HL-60 (cell line): ENCODE results near the gene CCDC57.
"Not testable (repeated sequence)": the region's sequence is repeated elsewhere in the genome, so short reads cannot be mapped to it uniquely, and the experiment has no call there.

Experiments used
- DNase-seq, 2 experiments: peaks; one replicate each; pipeline ENCODE4 v3.0.0-alpha.2; 2010 to 2020; ENCODE audit warnings: low read depth in 1 of 2, low spot score in 1 of 2
- H3K27ac ChIP-seq: fragments of 250-450 bp; sonication (Bioruptor Pico); replicated peaks from 2 replicates; pipeline ENCODE4 v1.5.1; 2020; ENCODE audit warnings: mild to moderate bottlenecking, moderate library complexity
- H3K27me3 ChIP-seq: fragments of 250-450 bp; sonication (Bioruptor Pico); 2 replicates; pipeline ENCODE4 v1.5.1; 2021; ENCODE audit warnings: mild to moderate bottlenecking, moderate library complexity; ENCODE audit not compliant: insufficient read depth, poor library complexity, severe bottlenecking
- H3K4me3 ChIP-seq: replicated peaks from 2 replicates; pipeline ENCODE4 v1.5.1; 2011; ENCODE audit warnings: mild to moderate bottlenecking, control low read depth, low read length; ENCODE audit not compliant: insufficient read depth
- CTCF ChIP-seq: IDR thresholded peaks from one replicate; pipeline ENCODE4 v1.5.1; 2011; ENCODE audit warnings: low read length, control low read depth, inconsistent platforms; ENCODE audit not compliant: insufficient read depth
- GABPA ChIP-seq: IDR thresholded peaks from 2 replicates; pipeline ENCODE4 v1.6.1; 2012; ENCODE audit warnings: low read depth
- POLR2AphosphoS5 ChIP-seq: IDR thresholded peaks from 2 replicates; pipeline ENCODE4 v1.6.1; 2012; ENCODE audit warnings: low read depth
- REST ChIP-seq: IDR thresholded peaks from 2 replicates; pipeline ENCODE4 v1.6.1; 2012; ENCODE audit warnings: low read depth; ENCODE audit not compliant: insufficient replicate concordance
- SPI1 ChIP-seq: IDR thresholded peaks from 2 replicates; pipeline ENCODE4 v1.6.1; 2012; ENCODE audit warnings: low read depth, mild to moderate bottlenecking, borderline replicate concordance

CCDC57 gene

GRCh38 chr17:82175951-82176350, 36.7 kb downstream of the CCDC57 start:
- DNase-seq, result no peak
- Histone ChIP-seq H3K27me3 (no peaks in the 10 kb centered on the region), H3K4me3 (no peak overlapping the region), H3K27ac (no peak overlapping the region)
- no peak for TF ChIP-seq REST
- TF ChIP-seq POLR2AphosphoS5, result no peak
- no peak for TF ChIP-seq SPI1
- no peak for TF ChIP-seq GABPA
- no peak for TF ChIP-seq CTCF

GRCh38 chr17:82175201-82175600, 37.4 kb downstream of the CCDC57 start:
- Histone ChIP-seq H3K27ac (no peak overlapping the region), H3K4me3 (no peak overlapping the region), H3K27me3 (no peaks in the 10 kb centered on the region)
- DNase-seq, result no peak
- TF ChIP-seq SPI1, result no peak
- TF ChIP-seq REST, result no peak
- no peak for TF ChIP-seq CTCF
- no peak for TF ChIP-seq GABPA
- no peak for TF ChIP-seq POLR2AphosphoS5

- DNase-seq, H3K4me3 ChIP-seq, H3K27ac ChIP-seq, H3K27me3 ChIP-seq: not testable (repeated sequence)
Observed at GRCh38 chr17:82174042-82174857, 38.4 kb downstream of the CCDC57 start.

- Histone ChIP-seq H3K27me3 (no peaks in the 10 kb centered on the region), H3K4me3 (no peak overlapping the region), H3K27ac (no peak overlapping the region)
- DNase-seq, result no peak
- TF ChIP-seq CTCF, result no peak
- TF ChIP-seq POLR2AphosphoS5, result no peak
- no peak for TF ChIP-seq REST
- no peak for TF ChIP-seq GABPA
- no peak for TF ChIP-seq SPI1
Observed at GRCh38 chr17:82173351-82174041, 39.1 kb downstream of the CCDC57 start.
